Activated CD4-positive, alpha-beta T cell treated with anti-CD3 and anti-CD28 coated beads, Interleukin-2, amount 10 ng/mL, durations not matched to agents 24 days and 14 days (primary cell): ENCODE measurements around the gene ENO3. TPM values are rescaled to one million over a fixed set of nuclear protein-coding genes. Genes with fewer than 3 reads are reported as not detected.

Experiments used
- DNase-seq: peaks from one replicate; pipeline ENCODE4 v3.0.0; 2022
- H3K27ac Mint-ChIP-seq: one replicate; pipeline ENCODE4 v1.8.0; 2022; ENCODE audit warnings: mild to moderate bottlenecking, mixed read lengths
- H3K27me3 Mint-ChIP-seq: one replicate; pipeline ENCODE4 v1.8.0; 2022; ENCODE audit warnings: mixed read lengths
- H3K36me3 Mint-ChIP-seq: one replicate; pipeline ENCODE4 v1.8.0; 2022; ENCODE audit warnings: low read depth, mild to moderate bottlenecking, mixed read lengths
- H3K4me1 Mint-ChIP-seq: one replicate; pipeline ENCODE4 v1.8.0; 2021; ENCODE audit warnings: mixed read lengths
- H3K4me3 Mint-ChIP-seq: one replicate; pipeline ENCODE4 v1.8.0; 2022; ENCODE audit warnings: mild to moderate bottlenecking, moderate library complexity, mixed read lengths
- H3K9me3 Mint-ChIP-seq: one replicate; pipeline ENCODE4 v1.8.0; 2021; ENCODE audit warnings: mixed read lengths
- intact Hi-C: fragments of 100-400 bp; cut with micrococcal nuclease; formaldehyde crosslinking; loops from one replicate; pipeline ENCODE4 v1.15.1; 2023
- total RNA-seq: library from RNA; stranded (reverse); gene quantifications from 2 replicates; pipeline ENCODE4 v1.2.3, GENCODE V29; 2022

Gene ENO3
- total RNA-seq, 1 donor from 2014 or later: 45.3 TPM

DNA sequence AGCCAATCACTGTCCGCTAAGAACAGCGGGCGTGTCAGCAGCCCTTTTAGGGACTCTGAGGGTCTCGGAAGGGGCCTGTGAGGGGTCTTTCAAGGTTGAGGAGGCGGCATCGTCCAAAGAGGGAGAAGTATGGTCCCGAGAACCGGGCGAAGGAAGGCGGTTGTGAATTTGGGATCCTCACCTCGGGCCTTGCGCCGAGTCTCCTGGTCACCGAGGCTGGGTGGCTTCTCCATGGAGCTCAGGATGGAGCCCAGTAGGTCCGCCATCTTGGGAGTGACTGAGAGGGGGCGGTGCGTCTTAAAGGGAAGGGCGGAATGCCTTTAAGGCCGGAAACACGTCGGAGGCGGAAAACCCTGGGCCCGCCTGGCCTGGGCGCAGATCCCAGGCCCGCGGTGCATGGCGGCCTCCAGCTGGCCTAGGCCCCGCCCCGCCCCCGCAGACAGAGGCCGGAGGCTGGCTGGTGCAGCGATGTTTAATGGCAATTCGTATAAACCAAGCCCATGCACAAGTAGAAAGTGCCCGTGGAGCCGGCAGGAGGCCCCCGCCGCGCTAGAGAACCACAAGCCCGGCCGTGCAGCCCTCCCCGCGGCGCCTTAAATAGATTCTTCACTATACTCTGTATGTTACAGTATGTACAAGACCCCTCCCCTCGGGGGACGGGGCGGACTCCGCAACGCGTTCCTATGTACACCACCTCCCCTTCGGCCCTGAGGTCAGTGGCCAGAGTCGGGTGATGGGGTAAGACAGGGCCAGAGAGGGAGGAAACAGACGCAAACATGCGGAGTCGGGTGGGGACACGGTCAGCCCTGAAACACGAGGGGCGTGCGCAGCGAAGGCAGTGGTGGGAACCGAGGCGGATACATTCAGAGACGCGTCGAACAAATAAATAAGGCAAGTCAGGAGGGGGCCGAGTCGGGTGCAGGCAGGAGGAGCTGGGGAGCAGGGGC lies 16.9 kb downstream of the ENO3 start, which contains the start of gene SPAG7:
Gene SPAG7, minus strand, starts transcription at position 279 of the 947 bp plus-strand sequence. Its CDS starts 13 bp downstream, at position 266.
- peaks cover 12% of the 10 kb centered on the region for H3K4me1 Mint-ChIP-seq

DNA sequence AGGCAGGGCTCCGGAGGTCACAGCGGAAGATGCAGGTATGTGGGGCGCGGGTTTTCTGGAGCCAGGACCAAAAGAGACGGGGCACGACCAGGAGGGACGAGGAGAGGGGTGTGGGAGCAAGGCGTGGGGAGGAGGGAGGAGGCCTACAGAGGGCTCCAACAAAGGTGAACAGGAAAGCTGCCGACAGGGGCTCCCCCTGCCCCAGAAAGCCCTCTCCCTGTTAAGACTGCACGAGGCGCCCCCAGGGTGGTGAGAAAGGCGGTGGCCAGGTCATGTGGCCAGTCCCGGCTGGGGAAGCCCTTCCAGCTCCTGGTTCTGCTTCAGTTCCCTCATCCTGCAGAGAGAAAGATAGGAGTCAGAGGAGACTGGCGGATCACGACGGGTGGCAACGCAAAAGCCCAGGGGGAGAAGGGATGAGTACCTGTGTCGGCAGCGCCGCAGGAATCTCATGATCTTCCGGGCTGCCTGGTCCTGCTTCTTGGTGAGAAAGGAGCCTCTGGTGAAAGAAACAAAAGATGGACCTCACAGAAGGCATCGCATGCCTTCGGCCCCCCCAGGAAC lies 17.6 kb downstream of the ENO3 start:
- DNase-seq: no peak
- H3K4me3 Mint-ChIP-seq: no peak overlapping the region
- intact Hi-C loops: loop anchor here (10.0 kb wide), 1 partner anchor 174 kb away; the partner anchor contains the start of gene PSMB6
- no peak overlapping the region for H3K27ac Mint-ChIP-seq
- H3K4me1 Mint-ChIP-seq: peaks cover 12% of the 10 kb centered on the region
- no peaks in the 10 kb centered on the region for H3K9me3 Mint-ChIP-seq
- H3K27me3 Mint-ChIP-seq: no peaks in the 10 kb centered on the region
- peaks cover 40% of the 10 kb centered on the region for H3K36me3 Mint-ChIP-seq

More for the DNA sequence above, 16.9 kb downstream of the ENO3 start, which contains the start of gene SPAG7:
- H3K4me3 Mint-ChIP-seq: no peak within 1 kb of the TSS
- peak; percentile 99 for DNase-seq
- H3K36me3 Mint-ChIP-seq: peaks cover 37% of the 10 kb centered on the region
- H3K9me3 Mint-ChIP-seq: no peaks in the 10 kb centered on the region
- intact Hi-C loops: loop anchor here (1.0 to 10.0 kb wide), 5 partner anchors 19 to 173 kb away; partner anchors contain the start of genes CAMTA2, INCA1, KIF1C and PFN1
- no peaks in the 10 kb centered on the region for H3K27me3 Mint-ChIP-seq
- peak within 1 kb of the TSS; percentile 82 for H3K27ac Mint-ChIP-seq

GRCh38 chr17:4969047-4969550 lies 18.2 kb downstream of the ENO3 start:
- peak; percentile 78 for DNase-seq
- peaks cover 12% of the 10 kb centered on the region for H3K4me1 Mint-ChIP-seq
- no peak overlapping the region for H3K27ac Mint-ChIP-seq
- intact Hi-C loops: loop anchor here (10.0 kb wide), 1 partner anchor 174 kb away; the partner anchor contains the start of gene PSMB6
- H3K27me3 Mint-ChIP-seq: no peaks in the 10 kb centered on the region
- no peak overlapping the region for H3K4me3 Mint-ChIP-seq
- H3K9me3 Mint-ChIP-seq: no peaks in the 10 kb centered on the region
- H3K36me3 Mint-ChIP-seq: peaks cover 45% of the 10 kb centered on the region

DNA sequence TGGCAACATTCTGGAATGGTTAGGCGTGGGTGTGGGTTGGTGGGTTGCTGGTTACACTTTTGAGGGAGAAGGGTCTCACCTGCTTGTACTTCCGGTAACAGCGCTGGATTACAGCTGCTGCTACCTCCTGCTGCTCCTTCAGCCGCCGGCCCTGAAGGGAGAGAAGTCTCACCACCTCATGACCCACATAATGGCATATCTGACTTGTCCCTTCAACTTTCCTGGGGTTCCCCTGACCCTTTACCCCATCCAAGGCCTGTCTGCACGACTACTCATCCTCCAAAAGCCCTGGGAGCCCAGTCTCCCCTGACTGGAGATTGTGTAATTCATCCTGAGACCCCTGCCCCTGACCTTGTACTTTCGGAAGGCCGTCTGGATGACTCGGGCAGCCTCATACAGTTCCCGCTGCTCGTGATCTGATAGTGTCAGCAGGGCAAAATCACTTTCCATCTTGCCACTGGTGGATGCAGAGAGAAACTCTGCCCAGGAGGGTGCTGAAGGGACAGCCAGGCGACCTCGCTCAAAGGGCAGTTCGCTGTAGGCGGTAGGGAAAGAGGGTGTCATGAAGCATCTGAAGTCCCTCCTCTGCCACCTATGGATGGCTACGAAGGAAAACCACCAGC lies 18.7 kb downstream of the ENO3 start:
- H3K4me1 Mint-ChIP-seq: peaks cover 12% of the 10 kb centered on the region
- H3K9me3 Mint-ChIP-seq: no peaks in the 10 kb centered on the region
- no peak overlapping the region for H3K27ac Mint-ChIP-seq
- intact Hi-C loops: loop anchor here (10.0 kb wide), 1 partner anchor 175 kb away; the partner anchor contains the start of gene PSMB6
- no peak for DNase-seq
- H3K27me3 Mint-ChIP-seq: no peaks in the 10 kb centered on the region
- H3K4me3 Mint-ChIP-seq: no peak overlapping the region
- peaks cover 50% of the 10 kb centered on the region for H3K36me3 Mint-ChIP-seq

- Mint-ChIP-seq H3K9me3 (no peaks in the 10 kb centered on the region), H3K36me3 (peaks cover 51% of the 10 kb centered on the region), H3K4me1 (peaks cover 10% of the 10 kb centered on the region), H3K4me3 (peak overlapping the region; percentile 27), H3K27ac (no peak overlapping the region), H3K27me3 (no peaks in the 10 kb centered on the region)
- intact Hi-C loops: no loop called here
- DNase-seq: no peak
Observed at GRCh38 chr17:4970273-4970672, 19.4 kb downstream of the ENO3 start.

DNA sequence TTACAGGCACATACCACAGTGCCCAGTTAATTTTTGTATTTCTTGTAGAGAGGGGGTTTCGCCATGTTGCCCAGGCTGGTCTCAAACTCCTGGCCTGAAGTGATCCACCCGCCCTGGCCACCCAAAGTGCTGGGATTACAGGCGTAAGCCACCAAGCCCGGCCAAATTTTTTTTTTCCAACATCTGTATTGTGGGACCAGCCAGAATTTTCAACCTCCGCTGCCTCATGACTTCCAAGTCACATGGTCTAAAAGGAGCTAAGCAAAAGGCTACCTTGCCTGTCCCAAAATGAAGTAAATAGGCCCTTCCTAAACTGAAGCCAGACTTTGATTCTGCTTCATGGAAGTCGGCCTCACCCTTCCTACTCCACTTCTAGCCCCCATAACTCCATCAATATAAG lies 20.9 kb downstream of the ENO3 start:
- Mint-ChIP-seq H3K4me1 (peaks cover 3% of the 10 kb centered on the region), H3K27me3 (no peaks in the 10 kb centered on the region), H3K9me3 (no peaks in the 10 kb centered on the region), H3K4me3 (no peak overlapping the region), H3K36me3 (peaks cover 48% of the 10 kb centered on the region), H3K27ac (no peak overlapping the region)
- DNase-seq: no peak
- intact Hi-C loops: no loop called here

GRCh38 chr17:4972322-4972721 lies 21.4 kb downstream of the ENO3 start:
- H3K27ac Mint-ChIP-seq: no peak overlapping the region
- H3K9me3 Mint-ChIP-seq: no peaks in the 10 kb centered on the region
- H3K4me3 Mint-ChIP-seq: no peak overlapping the region
- peaks cover 3% of the 10 kb centered on the region for H3K4me1 Mint-ChIP-seq
- DNase-seq: no peak
- peaks cover 53% of the 10 kb centered on the region for H3K36me3 Mint-ChIP-seq
- H3K27me3 Mint-ChIP-seq: no peaks in the 10 kb centered on the region
- intact Hi-C loops: no loop called here

DNA sequence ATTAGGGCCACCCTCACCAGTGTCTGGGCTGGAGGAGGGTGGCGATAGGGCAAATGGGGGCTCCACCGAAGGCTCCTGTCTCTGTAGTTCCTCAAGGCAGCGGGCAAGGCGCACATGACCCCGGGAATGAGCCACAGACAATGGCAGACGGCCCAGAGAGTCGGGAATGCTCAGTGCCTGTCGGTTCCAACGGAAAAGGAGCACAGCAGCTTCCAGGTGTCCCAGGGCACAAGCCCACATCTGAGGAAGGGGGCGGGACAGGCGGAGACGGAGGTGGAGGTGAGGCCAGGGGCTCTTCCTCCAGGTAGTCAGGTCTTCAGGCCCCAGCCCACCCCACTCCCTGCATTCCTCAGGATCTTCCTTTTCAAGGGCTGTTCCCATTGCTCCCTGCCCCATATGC lies 21.8 kb downstream of the ENO3 start:
- Mint-ChIP-seq H3K27me3 (no peaks in the 10 kb centered on the region), H3K9me3 (no peaks in the 10 kb centered on the region), H3K4me1 (peaks cover 3% of the 10 kb centered on the region), H3K36me3 (peaks cover 57% of the 10 kb centered on the region), H3K4me3 (no peak overlapping the region), H3K27ac (no peak overlapping the region)
- intact Hi-C loops: no loop called here
- no peak for DNase-seq

GRCh38 chr17:4973256-4974114 lies 22.6 kb downstream of the ENO3 start:
- Mint-ChIP-seq H3K4me3 (no peak overlapping the region), H3K27ac (peak overlapping the region; percentile 18), H3K4me1 (peaks cover 3% of the 10 kb centered on the region), H3K27me3 (no peaks in the 10 kb centered on the region), H3K36me3 (peaks cover 64% of the 10 kb centered on the region), H3K9me3 (no peaks in the 10 kb centered on the region)
- intact Hi-C loops: no loop called here
- DNase-seq: no peak

GRCh38 chr17:4974115-4974670 lies 23.3 kb downstream of the ENO3 start:
- Mint-ChIP-seq H3K9me3 (no peaks in the 10 kb centered on the region), H3K27ac (no peak overlapping the region), H3K36me3 (peaks cover 69% of the 10 kb centered on the region)

DNA sequence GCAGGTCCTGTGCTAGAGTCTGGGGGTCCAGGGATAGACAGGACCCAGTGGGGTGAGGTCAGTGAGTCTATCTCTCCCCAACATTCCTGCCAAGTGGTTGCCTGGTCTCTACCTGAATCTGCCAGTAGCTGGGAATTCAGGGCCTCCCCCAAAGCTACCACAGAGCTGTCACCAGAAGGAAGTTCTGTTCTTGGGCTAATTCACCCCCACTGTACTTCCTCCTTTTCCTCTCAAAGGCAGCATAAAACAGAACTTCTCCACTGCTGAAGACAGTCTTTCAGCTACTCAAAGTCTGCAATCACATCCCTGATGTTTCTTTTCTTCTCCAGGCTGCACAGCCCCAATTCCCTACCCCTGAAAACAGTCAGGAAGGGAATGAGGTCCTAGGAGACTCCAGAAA lies 27.8 kb downstream of the ENO3 start:
- Mint-ChIP-seq H3K4me1 (peaks cover 21% of the 10 kb centered on the region), H3K4me3 (no peak overlapping the region), H3K36me3 (peaks cover 77% of the 10 kb centered on the region), H3K27ac (no peak overlapping the region), H3K27me3 (no peaks in the 10 kb centered on the region), H3K9me3 (no peaks in the 10 kb centered on the region)
- intact Hi-C loops: no loop called here
- no peak for DNase-seq

More at GRCh38 chr17:4974115-4974670, 23.3 kb downstream of the ENO3 start:
- intact Hi-C loops: no loop called here
- Mint-ChIP-seq H3K4me3 (no peak overlapping the region), H3K4me1 (peaks cover 3% of the 10 kb centered on the region), H3K27me3 (no peaks in the 10 kb centered on the region)
- no peak for DNase-seq

DNA sequence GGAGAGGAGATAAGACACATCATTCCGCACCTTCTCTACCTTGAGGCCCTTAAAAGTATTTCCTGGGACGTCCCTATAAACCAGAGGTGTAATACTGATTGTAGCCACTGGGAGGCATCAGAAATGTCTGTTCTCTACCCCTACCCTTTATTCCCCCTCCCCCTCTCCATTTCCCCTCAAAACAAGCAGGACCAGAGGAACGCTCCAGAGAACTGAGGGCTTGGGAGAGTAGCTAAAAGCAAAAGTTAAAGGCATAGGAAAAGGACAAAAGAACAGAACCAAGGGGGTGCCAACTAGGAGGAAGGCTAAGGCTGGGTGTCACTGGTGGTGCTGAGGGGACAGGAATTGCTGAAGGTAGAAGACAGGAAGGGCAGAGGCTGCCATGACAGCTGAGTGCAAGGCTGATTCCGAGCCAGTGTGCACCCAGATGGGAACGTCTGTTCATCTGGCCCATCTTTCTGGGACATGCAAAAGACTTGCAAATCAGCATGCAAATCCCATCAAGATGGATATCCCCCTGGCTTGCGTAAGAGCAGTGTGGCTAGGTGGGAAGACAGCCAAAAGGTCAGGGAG lies 29.8 kb downstream of the ENO3 start:
- peak overlapping the region; percentile 72 for H3K27ac Mint-ChIP-seq
- no peaks in the 10 kb centered on the region for H3K27me3 Mint-ChIP-seq
- intact Hi-C loops: loop anchor here (1.0 kb wide), 1 partner anchor 82 kb away; no protein-coding TSS in a partner anchor
- DNase-seq: peak; percentile 89
- peaks cover 24% of the 10 kb centered on the region for H3K4me1 Mint-ChIP-seq
- no peaks in the 10 kb centered on the region for H3K9me3 Mint-ChIP-seq
- peaks cover 66% of the 10 kb centered on the region for H3K36me3 Mint-ChIP-seq
- H3K4me3 Mint-ChIP-seq: no peak overlapping the region
